Fibroblast of skin of right quadriceps (primary cell): ENCODE results near the gene RTN4RL2.

ENCODE experiments used
- DNase-seq: peaks from one replicate; pipeline ENCODE4 v3.0.0-alpha.2; 2013

Gene RTN4RL2

GRCh38 chr11:57460022-57460757, at the start of gene RTN4RL2:
TSS of gene RTN4RL2 (plus strand) at chr11:57460528. CDS start at chr11:57460866, 338 bp downstream.
- peak; percentile 59 for DNase-seq

- DNase-seq = no peak
Measured at GRCh38 chr11:57413681-57414080, 46.6 kb upstream of the RTN4RL2 start.

- DNase-seq = no peak
Measured at GRCh38 chr11:57414612-57415212, 45.6 kb upstream of the RTN4RL2 start.

- no peak for DNase-seq
Measured at GRCh38 chr11:57416436-57416835, 43.9 kb upstream of the RTN4RL2 start.

GRCh38 chr11:57417056-57417455, 43.3 kb upstream of the RTN4RL2 start:
- peak; percentile 20 for DNase-seq

- DNase-seq = no peak
Measured at GRCh38 chr11:57418131-57418530, 42.2 kb upstream of the RTN4RL2 start.

- no peak for DNase-seq
Measured at GRCh38 chr11:57419146-57419545, 41.2 kb upstream of the RTN4RL2 start.

- no peak for DNase-seq
Measured at GRCh38 chr11:57421066-57421465, 39.3 kb upstream of the RTN4RL2 start.

GRCh38 chr11:57421805-57422204, 38.5 kb upstream of the RTN4RL2 start:
- no peak for DNase-seq

- DNase-seq = no peak
Measured at GRCh38 chr11:57422669-57423068, 37.7 kb upstream of the RTN4RL2 start.

GRCh38 chr11:57424137-57424791, 36.1 kb upstream of the RTN4RL2 start:
- DNase-seq = no peak

GRCh38 chr11:57424792-57425564, 35.4 kb upstream of the RTN4RL2 start:
- DNase-seq = peak; percentile 90

- no peak for DNase-seq
Measured at GRCh38 chr11:57425565-57426438, 34.5 kb upstream of the RTN4RL2 start.

- no peak for DNase-seq
Measured at GRCh38 chr11:57426439-57426928, 33.8 kb upstream of the RTN4RL2 start.

GRCh38 chr11:57426929-57427726, 33.2 kb upstream of the RTN4RL2 start, which contains the start of gene SLC43A3:
TSS of gene SLC43A3 (minus strand) at chr11:57427121. CDS start at chr11:57426172, 949 bp downstream.
- DNase-seq = peak; percentile 93

- DNase-seq = no peak
Measured at GRCh38 chr11:57427727-57428082, 32.6 kb upstream of the RTN4RL2 start.

- DNase-seq = no peak
Measured at GRCh38 chr11:57428643-57429042, 31.7 kb upstream of the RTN4RL2 start.

- DNase-seq = no peak
Measured at GRCh38 chr11:57429946-57430345, 30.4 kb upstream of the RTN4RL2 start.

GRCh38 chr11:57430952-57431351, 29.4 kb upstream of the RTN4RL2 start:
- DNase-seq = no peak

- no peak for DNase-seq
Measured at GRCh38 chr11:57432149-57432561, 28.2 kb upstream of the RTN4RL2 start.

GRCh38 chr11:57432714-57433163, 27.6 kb upstream of the RTN4RL2 start:
- DNase-seq = peak; percentile 76
